Kidney epithelial cell (primary cell): ENCODE measurements around the gene KIRREL1. TPM values are rescaled to one million over a fixed set of nuclear protein-coding genes. Genes with fewer than 3 reads are reported as not detected.
A peak's percentile ranks its signal among the peaks of the same experiment; 100 is the strongest.

ENCODE experiments used
- DNase-seq: peaks from one replicate; pipeline ENCODE4 v3.0.0-alpha.2; 2010; ENCODE audit warnings: low read depth
- H3K27me3 ChIP-seq: 2 replicates; pipeline ENCODE4 v1.6.0; 2011; ENCODE audit warnings: low read length; ENCODE audit not compliant: control insufficient read depth, insufficient read depth
- H3K36me3 ChIP-seq: 2 replicates; pipeline ENCODE4 v1.5.1; 2011; ENCODE audit warnings: low read length; ENCODE audit not compliant: control insufficient read depth, insufficient read depth
- H3K4me3 ChIP-seq: 2 replicates; pipeline ENCODE4 v1.5.1; 2011; ENCODE audit warnings: low read depth, mild to moderate bottlenecking, control low read depth, low read length
- total RNA-seq: library from RNA; depleted of rRNA; stranded (reverse); fragments of >200 nt; gene quantifications from 2 replicates; pipeline ENCODE4 v1.2.3, GENCODE V29; 2015
- TF ChIP-seq, protein P1 (sequence below): IDR thresholded peaks from 2 replicates; pipeline ENCODE4 v1.5.1; 2011; ENCODE audit warnings: mild to moderate bottlenecking, moderate library complexity, low read length, control low read depth, inconsistent platforms; ENCODE audit not compliant: insufficient read depth, poor library complexity, severe bottlenecking

Gene KIRREL1
- total RNA-seq, 1 donor from 2014 or later: 119 TPM

DNA sequence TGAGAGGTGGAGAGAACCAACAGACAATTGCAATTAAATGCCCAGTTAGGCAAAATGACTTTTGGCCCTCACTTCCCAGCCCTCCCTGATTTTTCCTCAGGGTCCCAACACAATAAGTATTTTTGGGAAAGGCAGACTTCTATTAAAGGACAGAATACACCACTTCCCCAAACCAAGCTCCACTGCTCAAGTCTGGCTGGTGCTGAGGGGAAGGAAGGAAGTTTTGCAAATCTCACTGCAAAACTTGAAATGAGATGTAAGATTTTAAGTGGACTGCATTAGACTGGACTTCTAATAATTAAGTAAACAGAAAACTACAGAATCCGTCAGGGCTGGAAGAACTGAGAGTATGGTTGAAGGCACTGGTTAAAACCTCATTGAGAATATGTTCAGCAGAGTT is 155.0 kb downstream of the KIRREL1 start:
- DNase-seq: no peak
- Histone ChIP-seq H3K4me3 (no peak overlapping the region), H3K36me3 (no peaks in the 10 kb centered on the region), H3K27me3 (no peaks in the 10 kb centered on the region)
- TF ChIP-seq, protein P1, sequence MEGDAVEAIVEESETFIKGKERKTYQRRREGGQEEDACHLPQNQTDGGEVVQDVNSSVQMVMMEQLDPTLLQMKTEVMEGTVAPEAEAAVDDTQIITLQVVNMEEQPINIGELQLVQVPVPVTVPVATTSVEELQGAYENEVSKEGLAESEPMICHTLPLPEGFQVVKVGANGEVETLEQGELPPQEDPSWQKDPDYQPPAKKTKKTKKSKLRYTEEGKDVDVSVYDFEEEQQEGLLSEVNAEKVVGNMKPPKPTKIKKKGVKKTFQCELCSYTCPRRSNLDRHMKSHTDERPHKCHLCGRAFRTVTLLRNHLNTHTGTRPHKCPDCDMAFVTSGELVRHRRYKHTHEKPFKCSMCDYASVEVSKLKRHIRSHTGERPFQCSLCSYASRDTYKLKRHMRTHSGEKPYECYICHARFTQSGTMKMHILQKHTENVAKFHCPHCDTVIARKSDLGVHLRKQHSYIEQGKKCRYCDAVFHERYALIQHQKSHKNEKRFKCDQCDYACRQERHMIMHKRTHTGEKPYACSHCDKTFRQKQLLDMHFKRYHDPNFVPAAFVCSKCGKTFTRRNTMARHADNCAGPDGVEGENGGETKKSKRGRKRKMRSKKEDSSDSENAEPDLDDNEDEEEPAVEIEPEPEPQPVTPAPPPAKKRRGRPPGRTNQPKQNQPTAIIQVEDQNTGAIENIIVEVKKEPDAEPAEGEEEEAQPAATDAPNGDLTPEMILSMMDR: no peak

DNA sequence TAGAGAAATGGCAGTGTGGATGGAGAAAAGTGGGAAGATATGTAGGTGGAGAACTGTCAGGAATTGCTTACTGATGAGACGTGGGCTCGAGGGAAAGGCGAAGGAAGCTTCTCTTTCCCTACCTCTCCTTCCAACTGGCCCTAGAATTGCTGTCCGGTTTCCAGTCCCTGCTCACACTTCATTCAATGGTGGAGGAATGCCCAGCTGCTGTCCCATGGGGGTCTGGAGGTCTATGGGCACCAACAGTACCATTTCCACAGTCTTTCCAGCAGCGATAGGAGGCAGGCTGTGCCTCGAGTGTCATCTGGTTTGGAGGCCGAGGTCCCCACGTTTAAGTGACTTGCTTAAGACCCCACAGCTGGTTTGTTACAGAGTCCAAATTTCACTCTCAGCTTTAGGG is 155.7 kb downstream of the KIRREL1 start:
- no peak for DNase-seq
- TF ChIP-seq, protein P1: no peak
- Histone ChIP-seq H3K4me3 (peak overlapping the region; percentile 22), H3K27me3 (no peaks in the 10 kb centered on the region), H3K36me3 (no peaks in the 10 kb centered on the region)

Other genes starting within 250 kb of the KIRREL1 start
- gene FCRL2, start 216.5 kb upstream of the KIRREL1 start, total RNA-seq: not detected in 2 replicates
- gene FCRL1, start 173.5 kb upstream of the KIRREL1 start, total RNA-seq: not detected in 2 replicates
- not detected in 2 replicates for gene CD5L, start 151.8 kb upstream of the KIRREL1 start, total RNA-seq
- gene CD1D, start 187.2 kb downstream of the KIRREL1 start, total RNA-seq: 0.34 and 0.67 TPM in 2 replicates